A673 (cell line): ENCODE measurements around the gene PACSIN2. TPM values are rescaled to one million over a fixed set of nuclear protein-coding genes. Genes with fewer than 3 reads are reported as not detected.

Source experiments
- BruUV-seq: library from RNA; stranded (reverse); fragments of 400-500 nt; replicated peaks from 2 replicates; lab custom pipeline; 2021; lab: Mats Ljungman, UMichigan
- CTCF ChIA-PET: fragments of 300-600 bp; sonication (Branson Sonifier 250); formaldehyde crosslinking; loops from one replicate; lab custom pipeline; 2022; ENCODE audit warnings: antibody characterized with exemption; lab: Charles Lee
- POLR2A ChIA-PET: fragments of 300-600 bp; sonication (Branson Sonifier 250); formaldehyde crosslinking; loops from one replicate; lab custom pipeline; 2022; ENCODE audit warnings: antibody characterized with exemption; ENCODE audit not compliant: low non-redundant PET; lab: Charles Lee
- DNase-seq: peaks from one replicate; pipeline ENCODE4 v3.0.0-alpha.2; 2015; ENCODE audit warnings: low spot score
- H3K27ac ChIP-seq: fragments of 200-600 bp; sonication (generic); 2 replicates; pipeline ENCODE4 v1.5.1; 2016; ENCODE audit warnings: mixed run types, low read depth, mild to moderate bottlenecking, mixed read lengths, antibody characterized with exemption, low read length; ENCODE audit not compliant: poor library complexity, severe bottlenecking
- H3K27me3 ChIP-seq: fragments of 200-600 bp; sonication (generic); replicated peaks from 2 replicates; pipeline ENCODE4 v1.6.1; 2017; ENCODE audit warnings: mixed run types, low read depth, mild to moderate bottlenecking, mixed read lengths, antibody characterized with exemption, low read length; ENCODE audit not compliant: insufficient read depth, poor library complexity
- H3K36me3 ChIP-seq: fragments of 200-600 bp; sonication (generic); 2 replicates; pipeline ENCODE4 v1.6.1; 2016; ENCODE audit warnings: mixed run types, mild to moderate bottlenecking, mixed read lengths, antibody characterized with exemption, low read length; ENCODE audit not compliant: insufficient read depth, poor library complexity, severe bottlenecking
- H3K4me1 ChIP-seq: fragments of 200-600 bp; sonication (generic); 2 replicates; pipeline ENCODE4 v1.6.1; 2017; ENCODE audit warnings: mixed run types, mild to moderate bottlenecking, mixed read lengths, antibody characterized with exemption, low read length; ENCODE audit not compliant: insufficient read depth, poor library complexity, severe bottlenecking
- H3K4me3 ChIP-seq: fragments of 200-600 bp; sonication (generic); 2 replicates; pipeline ENCODE4 v1.5.1; 2016; ENCODE audit warnings: low read depth, mixed run types, mild to moderate bottlenecking, mixed read lengths, low read length; ENCODE audit not compliant: poor library complexity, severe bottlenecking
- H3K9me3 ChIP-seq: fragments of 200-600 bp; sonication (generic); 2 replicates; pipeline ENCODE4 v1.6.1; 2016; ENCODE audit warnings: mixed run types, low read depth, mild to moderate bottlenecking, mixed read lengths, antibody characterized with exemption, low read length; ENCODE audit not compliant: poor library complexity, severe bottlenecking
- CTCF ChIP-seq: fragments of 300-800, 200-600 bp; sonication (generic); conservative IDR thresholded peaks from 2 replicates; pipeline ENCODE4 v1.5.1; 2017; ENCODE audit warnings: low read depth, mild to moderate bottlenecking, antibody characterized with exemption, low read length, moderate library complexity, mixed read lengths
- EZH2 ChIP-seq: fragments of 200-600 bp; sonication (generic); IDR thresholded peaks from 2 replicates; pipeline ENCODE4 v1.6.1; 2017; ENCODE audit warnings: borderline replicate concordance, low read depth, mild to moderate bottlenecking, mixed read lengths, antibody characterized with exemption, low read length; ENCODE audit not compliant: poor library complexity, severe bottlenecking
- intact Hi-C: fragments of 100-400 bp; cut with micrococcal nuclease; formaldehyde crosslinking; loops from one replicate; pipeline ENCODE4 v1.10.0; 2022; ENCODE audit not compliant: unreplicated experiment
- total RNA-seq: library from RNA; stranded (reverse); gene quantifications from 2 replicates; pipeline ENCODE4 v1.2.3, GENCODE V29; 2021

Gene PACSIN2
- total RNA-seq, 1 experiment from 2014 or later, result 51.8 TPM

GRCh38 chr22:42855721-42856120, 159.2 kb downstream of the PACSIN2 start:
- H3K4me1 ChIP-seq, result peaks cover 18% of the 10 kb centered on the region
- ChIA-PET CTCF (interaction anchor here (0.6 kb wide), 1 partner anchor 34 kb away, joined by 3 read pairs; no protein-coding TSS in a partner anchor), POLR2A (interaction anchor here (1.1 kb wide), 1 partner anchor 76 kb away, joined by 9 read pairs; no protein-coding TSS in a partner anchor)
- intact Hi-C loops, result no loop called here
- no peaks in the 10 kb centered on the region for H3K27me3 ChIP-seq
- BruUV-seq, result no TSS peak
- TF ChIP-seq EZH2 (no peak), CTCF (no peak)
- no peaks in the 10 kb centered on the region for H3K36me3 ChIP-seq
- DNase-seq, result no peak
- peak overlapping the region; percentile 75 for H3K27ac ChIP-seq
- peak overlapping the region; percentile 64 for H3K4me3 ChIP-seq
- H3K9me3 ChIP-seq, result no peaks in the 10 kb centered on the region

- Histone ChIP-seq H3K4me1 (peaks cover 13% of the 10 kb centered on the region), H3K27ac (no peak overlapping the region), H3K27me3 (no peaks in the 10 kb centered on the region), H3K4me3 (no peak overlapping the region), H3K36me3 (no peaks in the 10 kb centered on the region), H3K9me3 (no peaks in the 10 kb centered on the region)
- DNase-seq, result no peak
- no TSS peak for BruUV-seq
- ChIA-PET POLR2A (no interaction called here), CTCF (no interaction called here)
- TF ChIP-seq CTCF (no peak), EZH2 (no peak)
- intact Hi-C loops, result no loop called here
Observed at GRCh38 chr22:42855211-42855610, 159.7 kb downstream of the PACSIN2 start.

DNA sequence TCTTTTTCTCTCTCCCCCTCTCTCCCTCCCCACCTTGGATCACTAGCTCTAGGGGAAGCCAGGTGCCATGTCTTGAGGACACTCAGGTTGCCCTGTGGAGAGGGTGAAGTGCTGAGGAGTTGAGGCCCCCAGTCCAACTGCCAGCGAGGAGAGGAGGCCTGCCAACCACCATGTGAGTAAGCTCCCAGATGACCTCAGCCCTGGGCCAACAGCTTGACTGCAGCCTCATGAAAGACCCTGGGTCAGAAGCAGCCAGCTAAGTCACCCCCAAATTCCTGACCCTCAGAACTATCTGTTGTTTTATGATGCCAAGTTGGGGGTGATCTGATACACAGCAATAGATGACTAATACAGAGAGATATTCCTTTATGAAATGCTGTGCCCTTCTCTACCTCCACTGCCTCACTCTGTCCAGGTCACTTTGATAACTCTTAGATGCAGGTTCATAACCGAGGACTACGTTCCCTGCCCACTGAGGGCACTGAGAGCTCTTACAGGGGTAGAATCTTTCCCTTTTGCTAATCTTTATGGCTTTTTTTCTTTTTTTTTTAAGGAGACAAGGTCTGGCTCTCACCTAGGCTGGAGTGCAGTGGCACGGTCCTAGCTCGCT, 165.9 kb downstream of the PACSIN2 start:
- ChIA-PET POLR2A (no interaction called here), CTCF (no interaction called here)
- peaks cover 2% of the 10 kb centered on the region for H3K36me3 ChIP-seq
- no peaks in the 10 kb centered on the region for H3K4me1 ChIP-seq
- no peak overlapping the region for H3K4me3 ChIP-seq
- TF ChIP-seq EZH2 (no peak), CTCF (no peak)
- no peak overlapping the region for H3K27ac ChIP-seq
- intact Hi-C loops, result no loop called here
- no peaks in the 10 kb centered on the region for H3K27me3 ChIP-seq
- DNase-seq, result no peak
- H3K9me3 ChIP-seq, result no peaks in the 10 kb centered on the region
- BruUV-seq, result no TSS peak
